GM21360 (cell line): ENCODE data around the gene EML1.

Experiments
- ATAC-seq: cut with Tn5 transposase; IDR thresholded peaks from one replicate; pipeline ENCODE4 v1.9.1; 2021; ENCODE audit warnings: mild to moderate bottlenecking, moderate library complexity; ENCODE audit not compliant: unreplicated experiment

Gene EML1

GRCh38 chr14:99860219-99860618 lies 67.0 kb downstream of the EML1 start:
- no peak for ATAC-seq

GRCh38 chr14:99862136-99862535 lies 68.9 kb downstream of the EML1 start:
- no peak for ATAC-seq

- ATAC-seq, result no peak
These were observed 69.8 kb downstream of the EML1 start for GRCh38 chr14:99863059-99863458.

GRCh38 chr14:99865408-99865807 lies 72.2 kb downstream of the EML1 start:
- ATAC-seq, result no peak

- ATAC-seq, result no peak
These were observed 77.4 kb downstream of the EML1 start for GRCh38 chr14:99870617-99871016.

GRCh38 chr14:99871771-99872170 lies 78.6 kb downstream of the EML1 start:
- ATAC-seq, result no peak

- no peak for ATAC-seq
These were observed 79.7 kb downstream of the EML1 start for GRCh38 chr14:99872786-99873440.

GRCh38 chr14:99873653-99874052 lies 80.4 kb downstream of the EML1 start:
- no peak for ATAC-seq

GRCh38 chr14:99874306-99874705 lies 81.1 kb downstream of the EML1 start:
- no peak for ATAC-seq

- no peak for ATAC-seq
These were observed 82.2 kb downstream of the EML1 start for GRCh38 chr14:99875421-99875820.

GRCh38 chr14:99875836-99876235 lies 82.6 kb downstream of the EML1 start:
- no peak for ATAC-seq

GRCh38 chr14:99876406-99876805 lies 83.2 kb downstream of the EML1 start:
- ATAC-seq, result no peak

GRCh38 chr14:99878563-99878962 lies 85.3 kb downstream of the EML1 start:
- no peak for ATAC-seq

GRCh38 chr14:99879401-99880295 lies 86.4 kb downstream of the EML1 start:
- ATAC-seq, result no peak

- ATAC-seq, result no peak
These were observed 87.6 kb downstream of the EML1 start for GRCh38 chr14:99880651-99881420.

- no peak for ATAC-seq
These were observed 90.8 kb downstream of the EML1 start for GRCh38 chr14:99883866-99884650.

GRCh38 chr14:99884834-99885648 lies 91.8 kb downstream of the EML1 start:
- ATAC-seq, result no peak

GRCh38 chr14:99885649-99885958 lies 92.4 kb downstream of the EML1 start:
- ATAC-seq, result no peak

GRCh38 chr14:99887407-99887806 lies 94.2 kb downstream of the EML1 start:
- ATAC-seq, result no peak

GRCh38 chr14:99888149-99888548 lies 94.9 kb downstream of the EML1 start:
- no peak for ATAC-seq
